HG02840 (cell line): ENCODE data around the gene AKR1A1.
"Not testable (repeated sequence)": the region's sequence is repeated elsewhere in the genome, so short reads cannot be mapped to it uniquely, and the experiment has no call there.

Source experiments
- ATAC-seq: cut with Tn5 transposase; IDR thresholded peaks from one replicate; pipeline ENCODE4 v1.9.1; 2021; ENCODE audit warnings: mild to moderate bottlenecking, moderate library complexity, moderate number of reproducible peaks; ENCODE audit not compliant: unreplicated experiment, low FRiP score

Gene AKR1A1

GRCh38 chr1:45566722-45567121, 16.1 kb downstream of the AKR1A1 start:
- ATAC-seq = no peak

- ATAC-seq = no peak
These were observed 17.3 kb downstream of the AKR1A1 start for GRCh38 chr1:45567911-45568310.

- no peak for ATAC-seq
These were observed 17.8 kb downstream of the AKR1A1 start for GRCh38 chr1:45568421-45568820.

GRCh38 chr1:45569571-45569961, 18.9 kb downstream of the AKR1A1 start:
- ATAC-seq = no peak

GRCh38 chr1:45569962-45570581, 19.4 kb downstream of the AKR1A1 start:
- ATAC-seq = no peak

GRCh38 chr1:45570631-45571030, 20.0 kb downstream of the AKR1A1 start:
- no peak for ATAC-seq

GRCh38 chr1:45573231-45573804, 22.7 kb downstream of the AKR1A1 start:
- ATAC-seq = no peak

GRCh38 chr1:45574105-45574626, 23.5 kb downstream of the AKR1A1 start:
- ATAC-seq = no peak

- peak; percentile 69 for ATAC-seq
These were observed 32.6 kb downstream of the AKR1A1 start for GRCh38 chr1:45583264-45583665.

GRCh38 chr1:45583666-45584350, 33.2 kb downstream of the AKR1A1 start, which contains the start of gene NASP:
NASP (plus strand) TSS chr1:45584041; CDS start chr1:45584147, 106 bp downstream.
- peak; percentile 55 for ATAC-seq

GRCh38 chr1:45584351-45585109, 33.9 kb downstream of the AKR1A1 start:
- ATAC-seq = peak; percentile 30

GRCh38 chr1:45585110-45585426, 34.4 kb downstream of the AKR1A1 start:
- no peak for ATAC-seq

- no peak for ATAC-seq
These were observed 35.0 kb downstream of the AKR1A1 start for GRCh38 chr1:45585496-45586075.

GRCh38 chr1:45586769-45587168, 36.1 kb downstream of the AKR1A1 start:
- ATAC-seq = no peak

- no peak for ATAC-seq
These were observed 39.2 kb downstream of the AKR1A1 start for GRCh38 chr1:45589861-45590260.

GRCh38 chr1:45594412-45594811, 43.8 kb downstream of the AKR1A1 start:
- no peak for ATAC-seq

GRCh38 chr1:45596765-45597164, 46.1 kb downstream of the AKR1A1 start:
- ATAC-seq = not testable (repeated sequence)

- ATAC-seq = no peak
These were observed 53.6 kb downstream of the AKR1A1 start for GRCh38 chr1:45604239-45604638.

GRCh38 chr1:45607404-45608074, 56.9 kb downstream of the AKR1A1 start:
- no peak for ATAC-seq
